NK-92 (cell line): ENCODE data around the gene SMIM5.
"Not testable (repeated sequence)": the region's sequence is repeated elsewhere in the genome, so short reads cannot be mapped to it uniquely, and the experiment has no call there.

ENCODE experiments used
- DNase-seq: peaks from one replicate; lab custom pipeline; 2025; ENCODE audit not compliant: unreplicated experiment; lab: John Stamatoyannopoulos, UW

Gene SMIM5

GRCh38 chr17:75624021-75624420, 9.2 kb upstream of the SMIM5 start:
- DNase-seq = no peak

DNA sequence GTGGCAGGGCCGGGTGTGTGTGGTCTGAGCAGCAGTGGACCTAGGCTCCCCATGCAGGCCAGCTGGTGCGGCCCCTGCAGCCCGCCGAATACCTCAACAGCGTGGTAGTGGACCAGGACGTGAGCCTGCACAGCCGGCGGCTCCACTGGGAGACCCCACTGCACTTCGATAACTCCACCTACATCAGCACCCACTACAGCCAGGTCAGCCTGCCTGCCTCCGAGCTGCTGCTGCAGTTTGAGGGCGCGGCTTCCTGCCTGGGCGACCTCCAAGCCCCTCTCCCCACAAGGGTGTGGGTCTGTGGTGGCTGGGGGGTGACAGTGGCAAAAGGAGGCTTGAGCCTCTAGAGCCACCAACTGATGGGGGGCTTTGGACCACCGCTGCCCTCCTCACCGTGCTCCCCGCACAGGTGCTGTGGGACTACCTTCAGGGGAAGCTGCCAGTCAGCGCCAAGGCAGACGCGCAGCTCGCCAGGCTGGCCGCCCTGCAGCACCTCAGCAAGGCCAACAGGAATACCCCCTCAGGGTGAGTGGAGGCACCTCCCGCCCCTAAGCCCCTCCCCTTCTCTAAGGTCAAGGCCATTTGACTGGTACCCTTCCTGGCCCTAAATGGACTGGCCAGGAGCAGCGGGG, 8.4 kb upstream of the SMIM5 start:
- no peak for DNase-seq

GRCh38 chr17:75625813-75626486, 7.3 kb upstream of the SMIM5 start:
- DNase-seq = no peak

DNA sequence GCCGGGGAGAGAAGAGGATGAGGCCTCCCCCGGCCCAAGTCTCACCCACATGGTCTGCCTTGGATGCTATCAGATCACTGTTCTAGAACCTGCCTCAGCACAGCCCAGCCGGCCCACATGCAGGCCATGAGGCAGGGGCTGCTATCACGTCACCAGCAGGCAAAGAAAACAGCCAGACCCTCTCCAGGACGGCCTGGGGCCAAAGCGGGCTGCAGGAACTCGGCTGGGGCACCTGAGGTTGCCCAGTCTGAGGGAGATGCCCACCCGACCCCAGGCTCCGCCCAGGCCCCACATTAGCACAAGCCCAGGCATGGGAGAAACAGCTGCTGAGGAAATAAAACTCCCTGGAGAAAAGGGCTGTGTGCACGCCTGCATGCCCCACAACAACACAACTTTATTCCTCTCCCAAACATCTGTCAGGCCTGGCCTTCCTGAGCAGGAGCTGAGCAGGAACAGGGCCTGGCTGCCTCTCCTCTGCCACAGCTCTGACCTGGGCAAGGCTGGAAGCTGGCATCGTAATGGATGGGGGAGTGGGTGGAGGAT, 6.7 kb upstream of the SMIM5 start:
- DNase-seq = no peak

GRCh38 chr17:75627094-75627493, 6.1 kb upstream of the SMIM5 start:
- DNase-seq = no peak

DNA sequence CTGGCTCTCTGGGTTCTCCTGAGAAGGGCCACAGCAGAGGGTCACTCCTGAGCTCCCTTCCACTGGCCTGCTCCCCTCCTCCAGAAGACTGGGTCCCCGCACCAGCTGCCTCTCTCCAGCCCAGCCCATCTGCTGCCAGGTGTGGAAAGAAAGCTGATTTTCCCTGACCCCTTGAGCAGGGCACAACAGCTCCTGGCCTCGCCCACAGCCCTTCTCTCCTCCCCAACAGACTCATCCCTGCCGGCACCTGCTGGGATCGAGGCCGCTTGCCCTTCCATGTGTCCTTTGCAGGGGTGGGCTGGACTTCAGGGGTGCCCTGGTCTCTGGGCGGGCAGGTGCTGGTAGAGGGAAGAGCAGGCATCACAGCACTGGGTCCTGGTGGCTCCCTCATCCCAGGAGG, 4.8 kb upstream of the SMIM5 start:
- no peak for DNase-seq

GRCh38 chr17:75629157-75629556, 4.1 kb upstream of the SMIM5 start:
- DNase-seq = no peak

DNA sequence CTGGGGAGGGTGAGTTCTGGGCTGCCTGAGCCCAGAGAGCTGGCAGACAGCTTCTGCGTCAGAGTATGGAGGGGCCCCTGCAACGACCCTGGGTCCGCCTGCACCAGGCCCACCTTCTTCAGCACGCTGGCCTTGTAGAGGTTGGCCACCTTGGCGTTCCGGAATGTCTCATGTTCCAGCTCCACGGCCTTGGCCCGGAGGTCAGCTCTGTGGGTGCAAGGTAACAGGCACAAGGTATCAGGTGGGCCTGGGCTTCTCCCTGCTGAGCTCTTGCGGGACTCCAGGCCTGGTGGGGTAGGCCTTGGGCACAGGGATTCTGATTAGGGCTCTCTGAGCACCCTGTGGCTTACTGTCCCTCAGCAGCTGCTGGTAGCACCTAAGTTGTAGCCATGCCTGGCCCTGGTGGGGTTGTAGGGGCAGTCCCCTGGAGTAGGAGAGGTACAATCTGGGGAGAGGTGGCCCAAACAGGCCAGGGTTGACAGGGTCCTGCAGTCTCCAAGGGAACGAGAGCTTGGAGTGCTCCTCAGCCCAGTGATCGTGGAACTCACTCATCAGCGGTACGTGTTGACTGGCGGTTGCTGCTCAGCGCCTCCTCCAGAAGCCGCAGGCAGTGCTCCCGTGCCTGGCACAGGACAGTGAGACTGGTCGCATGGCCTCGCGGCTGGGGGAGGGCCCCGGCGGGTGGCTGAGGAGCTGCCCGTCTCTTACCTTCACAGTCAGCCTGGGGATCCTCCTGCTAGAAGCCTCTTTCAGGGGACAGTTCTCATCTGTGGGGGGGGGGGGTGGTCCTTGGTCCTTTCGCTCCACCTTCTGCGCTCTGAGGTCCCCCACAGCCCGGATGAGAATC, 2.9 kb upstream of the SMIM5 start:
- no peak for DNase-seq

DNA sequence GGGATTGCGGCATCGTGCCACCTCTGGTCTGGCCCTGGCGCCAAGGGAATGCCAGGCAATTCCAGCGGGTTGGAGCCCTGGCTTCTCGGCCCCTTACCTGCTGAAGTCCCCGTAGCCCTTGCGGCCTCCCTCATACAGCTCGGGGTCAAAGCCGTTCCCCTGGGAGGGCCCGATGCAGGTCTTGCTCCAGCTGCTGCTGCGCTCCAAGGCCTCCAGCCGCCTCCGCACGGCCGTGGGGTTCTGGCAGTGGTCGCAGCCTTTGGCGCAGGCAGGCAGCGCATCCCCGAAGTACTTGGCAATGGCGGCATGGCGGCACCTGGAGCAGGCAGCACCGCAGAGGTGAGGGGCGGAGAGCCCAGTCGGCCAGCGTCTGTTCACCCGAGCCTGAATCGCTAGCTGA, 1.9 kb upstream of the SMIM5 start:
- no peak for DNase-seq

GRCh38 chr17:75632428-75632827, 806 bp upstream of the SMIM5 start:
- DNase-seq = no peak

GRCh38 chr17:75633486-75634375, 497 bp downstream of the SMIM5 start:
- no peak for DNase-seq

- DNase-seq = no peak
These were observed 1.1 kb downstream of the SMIM5 start for GRCh38 chr17:75634376-75634740.

DNA sequence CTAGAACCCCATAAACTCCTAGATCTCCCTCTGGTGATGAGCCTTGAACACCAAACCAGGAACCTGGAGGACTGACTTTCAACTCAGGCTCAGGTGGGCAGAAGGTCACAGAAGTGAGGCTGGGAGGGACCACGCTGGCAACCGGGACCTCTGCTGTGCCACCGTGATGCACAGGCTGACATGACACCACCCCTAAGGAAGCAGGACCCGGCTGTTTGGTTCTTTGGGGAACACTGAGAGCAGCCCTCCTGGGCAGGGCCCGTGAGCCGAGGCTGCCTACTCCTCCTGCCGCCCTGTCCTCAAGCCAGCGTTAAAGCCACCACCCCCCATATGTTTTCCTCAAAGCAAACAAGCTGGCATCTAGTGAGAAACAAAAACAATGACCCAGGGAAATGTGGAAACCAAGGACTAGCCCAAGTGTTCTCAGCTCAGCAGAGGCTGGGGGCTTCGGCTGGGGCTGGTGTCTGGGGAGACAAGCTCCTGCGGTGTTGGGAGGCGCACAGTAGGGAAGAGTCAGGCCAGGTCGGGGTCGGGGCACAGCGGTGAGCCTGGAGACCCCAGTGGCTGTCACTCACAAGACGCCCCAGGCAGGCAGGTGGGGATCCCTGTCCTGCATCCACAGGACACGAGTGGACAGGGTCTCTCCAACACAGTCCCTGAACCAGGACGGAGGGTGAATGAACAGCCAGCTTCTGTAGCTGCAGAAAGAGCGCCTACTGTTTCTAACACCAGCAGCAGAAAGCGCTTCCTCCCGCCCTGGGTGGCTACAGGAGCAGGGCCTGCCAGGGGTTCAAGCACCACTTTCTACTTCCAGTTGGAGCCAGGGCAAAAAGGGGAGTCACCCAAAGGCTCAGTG, 1.7 kb downstream of the SMIM5 start:
- DNase-seq = no peak

- DNase-seq = no peak
These were observed 2.5 kb downstream of the SMIM5 start for GRCh38 chr17:75635610-75636202.

GRCh38 chr17:75636381-75637142, 3.3 kb downstream of the SMIM5 start:
- no peak for DNase-seq

DNA sequence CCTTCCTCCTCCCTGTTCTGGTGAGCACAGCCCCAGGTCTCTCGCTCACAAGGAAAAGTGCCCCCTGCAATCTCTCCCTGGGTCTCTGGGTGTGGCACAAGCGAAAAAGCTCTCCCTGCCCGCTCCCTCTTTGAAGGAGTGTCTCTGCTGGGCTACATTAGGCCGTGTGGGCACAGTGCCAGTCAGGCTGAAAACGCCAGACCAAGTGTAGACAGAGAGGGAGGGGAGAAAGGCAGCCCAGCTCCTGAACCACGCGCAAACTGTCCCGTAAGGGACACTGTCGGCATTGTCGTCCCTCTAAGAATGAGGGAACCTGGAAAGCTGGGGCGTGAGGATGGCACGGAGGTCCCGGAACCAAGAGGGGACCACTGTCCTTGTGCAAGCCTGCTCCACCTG, 3.9 kb downstream of the SMIM5 start:
- no peak for DNase-seq

- no peak for DNase-seq
These were observed 4.3 kb downstream of the SMIM5 start for GRCh38 chr17:75637551-75637950.

DNA sequence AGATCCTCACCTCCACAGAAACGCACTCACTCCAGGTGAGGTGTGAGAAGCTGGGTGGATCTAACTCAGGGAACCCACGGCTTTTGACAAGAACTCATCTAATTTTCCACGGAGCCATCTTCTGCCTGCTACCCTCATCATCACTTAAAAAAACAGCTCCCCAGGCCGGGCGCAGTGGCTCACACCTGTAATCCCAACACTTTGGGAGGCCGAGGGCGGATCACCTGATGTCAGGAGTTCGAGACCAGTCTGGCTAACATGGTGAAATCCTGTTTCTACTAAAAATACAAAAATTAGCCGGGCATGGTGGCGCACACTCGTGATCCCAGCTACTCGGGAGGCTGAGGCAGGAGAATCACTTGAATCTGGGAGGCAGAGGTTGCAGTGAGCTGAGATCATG, 4.8 kb downstream of the SMIM5 start:
- not testable (repeated sequence) for DNase-seq

DNA sequence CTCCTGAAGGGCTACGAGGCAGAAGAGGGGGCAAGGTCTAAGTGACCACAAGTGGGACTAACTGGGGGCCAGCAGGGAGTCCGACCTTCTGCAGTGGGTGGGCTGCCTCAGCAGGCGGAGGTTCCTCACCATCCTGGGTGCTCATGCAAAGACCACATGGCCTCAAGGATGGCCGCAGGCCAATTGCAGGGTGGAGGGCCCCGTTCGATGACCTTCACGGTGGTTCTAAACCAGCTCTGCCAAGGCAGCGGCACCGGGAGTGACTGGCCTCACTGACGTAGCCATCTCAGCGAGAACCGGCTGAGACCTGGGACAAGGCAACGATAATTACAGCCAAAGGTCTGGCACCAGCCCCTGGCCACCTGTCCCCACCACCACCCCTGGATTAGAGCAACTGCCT, 5.7 kb downstream of the SMIM5 start:
- DNase-seq = no peak
